Loucy (cell line): Measurements from ENCODE around the gene F7.

Source experiments
- H2AFZ ChIP-seq: fragments of 200-600 bp; sonication (generic); 2 replicates; pipeline ENCODE4 v1.6.0; 2016; ENCODE audit warnings: antibody characterized with exemption, mild to moderate bottlenecking, low read length, moderate library complexity
- H3F3A ChIP-seq: fragments of 200-600 bp; 2 replicates; pipeline ENCODE4 v1.6.0; 2016; ENCODE audit warnings: antibody characterized with exemption, low read depth, mild to moderate bottlenecking
- H3K27me3 ChIP-seq: fragments of 200-600 bp; sonication (generic); 2 replicates; pipeline ENCODE4 v1.6.1; 2014; ENCODE audit warnings: low read length, mild to moderate bottlenecking; ENCODE audit not compliant: insufficient read depth, poor library complexity, severe bottlenecking
- H3K36me3 ChIP-seq: fragments of 200-600 bp; sonication (generic); 2 replicates; pipeline ENCODE4 v1.6.1; 2016; ENCODE audit warnings: low read length; ENCODE audit not compliant: insufficient read depth
- H3K4me1 ChIP-seq: fragments of 200-600 bp; sonication (generic); 2 replicates; pipeline ENCODE4 v1.5.1; 2014; ENCODE audit warnings: low read length, mild to moderate bottlenecking; ENCODE audit not compliant: insufficient read depth, poor library complexity, severe bottlenecking
- H3K4me2 ChIP-seq: fragments of 200-600 bp; sonication (generic); 2 replicates; pipeline ENCODE4 v1.6.0; 2014; ENCODE audit warnings: antibody characterized with exemption, low read length, low read depth, mild to moderate bottlenecking; ENCODE audit not compliant: poor library complexity, severe bottlenecking
- H3K4me3 ChIP-seq: fragments of 200-600 bp; sonication (generic); 2 replicates; pipeline ENCODE4 v1.5.1; 2014; ENCODE audit warnings: low read length, mild to moderate bottlenecking, mixed read lengths; ENCODE audit not compliant: poor library complexity, severe bottlenecking
- H3K79me2 ChIP-seq: fragments of 200-600 bp; sonication (generic); 2 replicates; pipeline ENCODE4 v1.6.1; 2014; ENCODE audit warnings: low read length; ENCODE audit not compliant: insufficient read depth
- H3K9ac ChIP-seq: fragments of 200-600 bp; sonication (generic); 2 replicates; pipeline ENCODE4 v1.6.0; 2014; ENCODE audit warnings: mild to moderate bottlenecking, low read depth, low read length, moderate library complexity; ENCODE audit not compliant: poor library complexity, severe bottlenecking
- H3K9me2 ChIP-seq: fragments of 200-600 bp; sonication (generic); replicated peaks from 2 replicates; pipeline ENCODE4 v1.6.1; 2016; ENCODE audit warnings: low read depth, low read length, mixed read lengths
- H3K9me3 ChIP-seq: fragments of 200-600 bp; sonication (generic); 2 replicates; pipeline ENCODE4 v1.6.1; 2014; ENCODE audit warnings: mild to moderate bottlenecking, antibody characterized with exemption, low read length, low read depth; ENCODE audit not compliant: insufficient read depth
- H4K20me1 ChIP-seq: fragments of 200-600 bp; sonication (generic); 2 replicates; pipeline ENCODE4 v1.6.0; 2014; ENCODE audit warnings: antibody characterized with exemption, low read length, mild to moderate bottlenecking; ENCODE audit not compliant: insufficient read depth, poor library complexity, severe bottlenecking
- CTCF ChIP-seq: fragments of 200-600 bp; sonication (generic); conservative IDR thresholded peaks from 2 replicates; pipeline ENCODE4 v1.5.1; 2014; ENCODE audit warnings: mild to moderate bottlenecking, antibody characterized with exemption, low read length
- EZH2phosphoT487 ChIP-seq: fragments of 200-600 bp; IDR thresholded peaks from 2 replicates; pipeline ENCODE4 v1.6.1; 2018; ENCODE audit warnings: antibody characterized with exemption, mild to moderate bottlenecking, moderate library complexity, borderline replicate concordance

Gene F7

DNA sequence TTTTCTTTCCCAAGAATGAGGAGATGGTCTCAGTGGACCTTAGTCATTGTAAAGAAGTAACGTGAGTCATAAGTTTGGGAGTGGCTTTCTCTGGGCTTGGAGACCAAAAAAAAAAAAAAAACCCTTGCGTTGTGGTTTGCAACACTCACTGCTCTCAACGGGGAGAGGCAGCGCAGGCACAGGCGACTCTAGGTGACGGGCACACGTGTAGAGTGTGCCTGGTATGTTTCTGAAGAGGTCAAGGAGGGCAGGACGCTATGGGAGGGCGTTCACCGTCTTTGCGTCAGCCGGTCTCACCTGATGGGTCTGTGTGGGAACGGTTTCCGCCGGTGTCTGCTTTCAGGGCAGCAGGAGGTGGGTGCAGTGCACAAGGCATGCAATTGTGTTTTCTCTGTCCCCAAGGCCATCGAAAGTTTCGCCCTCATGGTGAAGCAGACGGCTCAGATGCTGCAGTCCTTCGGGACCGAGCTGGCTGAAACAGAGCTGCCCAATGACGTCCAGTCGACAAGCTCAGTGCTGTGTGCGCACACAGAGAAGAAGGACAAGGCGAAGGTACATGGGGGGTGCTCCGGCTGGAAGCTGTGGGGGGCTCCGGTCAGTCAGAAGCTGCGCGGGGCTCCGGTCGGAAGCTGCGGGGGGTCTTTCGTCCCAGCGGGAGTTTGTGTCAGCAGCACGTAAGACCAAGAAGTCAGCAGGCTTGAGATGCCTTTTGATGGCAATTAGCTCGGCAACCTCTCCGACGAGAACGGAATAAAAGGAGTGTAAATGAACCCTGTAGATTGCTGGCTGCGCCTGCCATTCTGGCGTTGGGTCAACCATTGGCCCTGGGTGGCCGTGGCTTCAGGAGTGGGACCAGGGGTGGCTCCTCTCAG lies 40.8 kb upstream of the F7 start:
- H3K4me1 ChIP-seq: no peaks in the 10 kb centered on the region
- H3K27me3 ChIP-seq: no peaks in the 10 kb centered on the region
- H3K4me2 ChIP-seq: no peak overlapping the region
- TF ChIP-seq CTCF (no peak), EZH2phosphoT487 (no peak)
- H3K79me2 ChIP-seq: no peaks in the 10 kb centered on the region
- H3K36me3 ChIP-seq: no peaks in the 10 kb centered on the region
- no peaks in the 10 kb centered on the region for H4K20me1 ChIP-seq
- H3K9me3 ChIP-seq: no peaks in the 10 kb centered on the region
- H3K9me2 ChIP-seq: no peaks in the 10 kb centered on the region
- H3K9ac ChIP-seq: no peak overlapping the region
- H2AFZ ChIP-seq: no peak overlapping the region
- H3K4me3 ChIP-seq: no peak overlapping the region
- H3F3A ChIP-seq: no peaks in the 10 kb centered on the region

DNA sequence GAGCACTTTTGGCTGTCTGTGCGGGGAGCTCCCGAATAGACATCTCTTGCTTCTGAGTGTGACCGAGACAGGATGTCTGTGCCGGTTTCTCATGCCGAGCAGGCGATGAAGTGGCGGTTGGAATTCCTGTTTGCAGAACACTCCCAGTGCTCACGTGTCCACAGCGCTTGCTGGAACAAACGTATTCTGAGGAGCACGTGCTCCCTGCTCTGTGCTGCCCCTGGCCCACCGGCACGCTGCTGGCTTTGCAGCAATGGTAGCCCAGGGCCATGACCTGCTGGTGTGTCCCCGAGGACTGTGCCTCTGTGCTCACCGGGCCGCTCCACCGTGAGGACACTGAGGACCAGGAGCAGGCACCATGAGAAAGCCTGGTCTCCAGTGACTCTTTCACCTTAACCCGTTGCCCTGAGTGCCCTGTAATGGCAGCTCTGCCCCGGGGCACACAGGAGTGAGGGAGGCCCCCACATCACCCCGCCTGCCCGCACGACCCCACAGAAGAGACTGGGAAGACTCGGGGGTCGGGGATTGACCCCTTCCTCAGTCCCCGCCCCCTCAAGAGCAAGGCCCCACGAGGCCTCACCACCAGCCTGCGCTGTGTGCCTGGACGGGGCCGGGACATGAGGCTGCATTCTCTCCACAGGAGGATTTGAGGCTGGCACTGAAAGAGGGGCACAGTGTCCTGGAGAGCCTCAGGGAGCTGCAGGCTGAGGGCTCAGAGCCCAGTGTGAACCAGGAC lies 40.0 kb upstream of the F7 start:
- TF ChIP-seq CTCF: no peak
- no peak for TF ChIP-seq EZH2phosphoT487
- no peaks in the 10 kb centered on the region for H3K36me3 ChIP-seq

DNA sequence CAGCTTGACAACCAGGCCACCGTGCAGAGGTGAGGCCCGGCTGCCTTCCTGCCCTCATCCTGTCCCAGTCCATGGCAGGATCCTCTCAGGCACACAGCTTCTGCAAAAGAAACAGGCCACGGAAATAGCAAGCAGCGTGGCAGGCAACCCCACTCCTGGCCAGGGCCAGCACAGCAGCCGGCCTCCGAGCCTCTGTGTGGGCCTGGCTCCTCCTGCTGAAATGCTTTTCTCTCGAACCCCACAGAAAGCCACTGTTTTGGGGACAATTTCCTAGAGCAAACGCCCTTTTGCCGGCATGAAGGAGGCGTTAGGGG lies 39.5 kb upstream of the F7 start:
- Histone ChIP-seq H3K36me3 (no peaks in the 10 kb centered on the region), H3K9me3 (no peaks in the 10 kb centered on the region), H3K9me2 (no peaks in the 10 kb centered on the region), H3F3A (no peaks in the 10 kb centered on the region), H2AFZ (no peak overlapping the region), H3K79me2 (no peaks in the 10 kb centered on the region), H4K20me1 (no peaks in the 10 kb centered on the region), H3K27me3 (no peaks in the 10 kb centered on the region), H3K9ac (no peak overlapping the region), H3K4me2 (no peak overlapping the region), H3K4me1 (no peaks in the 10 kb centered on the region), H3K4me3 (no peak overlapping the region)
- TF ChIP-seq EZH2phosphoT487 (no peak), CTCF (no peak)

More for the DNA sequence above, 40.0 kb upstream of the F7 start:
- H3K4me3 ChIP-seq: no peak overlapping the region
- H2AFZ ChIP-seq: no peak overlapping the region
- H4K20me1 ChIP-seq: no peaks in the 10 kb centered on the region
- no peaks in the 10 kb centered on the region for H3K9me3 ChIP-seq
- H3K27me3 ChIP-seq: no peaks in the 10 kb centered on the region
- H3K79me2 ChIP-seq: no peaks in the 10 kb centered on the region
- no peaks in the 10 kb centered on the region for H3F3A ChIP-seq
- H3K9ac ChIP-seq: no peak overlapping the region
- H3K9me2 ChIP-seq: no peaks in the 10 kb centered on the region
- no peak overlapping the region for H3K4me2 ChIP-seq
- no peaks in the 10 kb centered on the region for H3K4me1 ChIP-seq
